Adipocyte (in vitro differentiated cells): ENCODE data around the gene COMMD10.

Experiments used
- DNase-seq: peaks from one replicate; pipeline ENCODE4 v3.0.0-alpha.2; 2015; ENCODE audit warnings: low read depth
- H3K27me3 ChIP-seq: replicated peaks from 2 replicates; pipeline ENCODE4 v1.7.0; 2013; ENCODE audit warnings: mild to moderate bottlenecking, low read length, moderate library complexity; ENCODE audit not compliant: control insufficient read depth, insufficient read depth
- H3K36me3 ChIP-seq: 2 replicates; pipeline ENCODE4 v1.7.0; 2013; ENCODE audit warnings: low read length, mild to moderate bottlenecking, moderate library complexity; ENCODE audit not compliant: control insufficient read depth, insufficient read depth, severe bottlenecking
- H3K4me1 ChIP-seq: 2 replicates; pipeline ENCODE4 v1.7.0; 2013; ENCODE audit warnings: mild to moderate bottlenecking, low read length, moderate library complexity; ENCODE audit not compliant: control insufficient read depth, insufficient read depth
- H3K4me3 ChIP-seq: 2 replicates; pipeline ENCODE4 v1.7.0; 2013; ENCODE audit warnings: mild to moderate bottlenecking, low read length, moderate library complexity
- H3K9ac ChIP-seq: 2 replicates; pipeline ENCODE4 v1.7.0; 2013; ENCODE audit warnings: mild to moderate bottlenecking, low read length, moderate library complexity
- H3K9me3 ChIP-seq: 2 replicates; pipeline ENCODE4 v1.7.0; 2013; ENCODE audit warnings: mild to moderate bottlenecking, low read length, moderate library complexity; ENCODE audit not compliant: control insufficient read depth

COMMD10 gene

DNA sequence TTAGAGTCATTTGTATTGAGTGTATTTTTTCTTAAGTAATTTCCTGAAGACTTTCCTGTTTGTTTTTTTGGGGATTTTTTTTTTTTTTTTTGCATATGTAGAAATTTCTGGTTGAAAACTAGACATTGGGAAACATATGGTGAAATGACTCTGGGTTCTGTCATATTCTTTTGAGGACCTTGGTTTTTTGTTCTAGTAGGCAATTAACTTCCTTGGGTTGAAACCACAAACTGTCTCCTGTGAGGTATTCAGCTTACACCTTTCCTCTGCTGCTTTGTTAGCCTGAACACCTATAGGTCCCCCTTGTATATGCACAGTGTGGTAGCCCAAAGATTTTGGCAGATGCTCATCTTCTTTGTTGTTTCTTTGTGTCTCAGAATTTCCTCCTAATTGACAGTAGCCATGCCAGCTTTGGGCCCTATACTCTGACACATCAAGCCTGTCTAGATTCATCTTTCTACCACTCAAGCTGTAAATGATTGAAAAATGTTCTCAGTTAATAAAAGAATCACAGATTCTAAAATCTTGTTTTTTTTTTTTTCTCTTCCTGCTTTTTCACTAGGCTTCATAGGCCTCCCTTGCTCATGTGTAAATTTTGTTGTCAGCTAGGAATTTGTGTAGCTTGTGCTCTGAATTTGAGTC is 140.6 kb downstream of the COMMD10 start:
- H3K9me3 ChIP-seq, result no peaks in the 10 kb centered on the region
- DNase-seq, result no peak
- no peaks in the 10 kb centered on the region for H3K4me1 ChIP-seq
- H3K9ac ChIP-seq, result no peak overlapping the region
- no peak overlapping the region for H3K4me3 ChIP-seq
- H3K27me3 ChIP-seq, result no peaks in the 10 kb centered on the region
- H3K36me3 ChIP-seq, result no peaks in the 10 kb centered on the region

GRCh38 chr5:116229131-116229689 is 144.4 kb downstream of the COMMD10 start:
- Histone ChIP-seq H3K9me3 (no peaks in the 10 kb centered on the region), H3K27me3 (no peaks in the 10 kb centered on the region), H3K4me3 (no peak overlapping the region), H3K4me1 (no peaks in the 10 kb centered on the region), H3K9ac (no peak overlapping the region), H3K36me3 (no peaks in the 10 kb centered on the region)
- no peak for DNase-seq

DNA sequence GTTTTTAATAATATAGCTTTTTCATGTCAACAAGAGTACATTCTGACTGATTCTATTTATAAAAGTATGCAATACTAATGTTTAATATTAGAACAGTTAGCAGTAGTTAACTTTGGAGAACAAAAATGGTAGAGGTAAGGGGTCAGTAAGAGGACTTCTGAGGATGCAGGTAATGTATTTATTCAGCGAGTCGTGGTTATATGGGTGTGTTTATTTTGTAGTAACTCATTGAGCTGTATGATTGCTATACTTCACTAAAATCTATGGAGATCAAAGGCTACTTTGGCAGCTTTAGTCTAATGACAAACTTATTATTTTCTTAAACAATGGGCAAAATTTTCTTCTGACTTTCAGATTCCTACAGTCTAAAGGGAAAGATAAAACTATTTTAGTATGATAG is 146.5 kb downstream of the COMMD10 start:
- Histone ChIP-seq H3K9ac (no peak overlapping the region), H3K27me3 (no peaks in the 10 kb centered on the region), H3K9me3 (no peaks in the 10 kb centered on the region), H3K4me1 (no peaks in the 10 kb centered on the region), H3K36me3 (no peaks in the 10 kb centered on the region), H3K4me3 (no peak overlapping the region)
- DNase-seq, result no peak

DNA sequence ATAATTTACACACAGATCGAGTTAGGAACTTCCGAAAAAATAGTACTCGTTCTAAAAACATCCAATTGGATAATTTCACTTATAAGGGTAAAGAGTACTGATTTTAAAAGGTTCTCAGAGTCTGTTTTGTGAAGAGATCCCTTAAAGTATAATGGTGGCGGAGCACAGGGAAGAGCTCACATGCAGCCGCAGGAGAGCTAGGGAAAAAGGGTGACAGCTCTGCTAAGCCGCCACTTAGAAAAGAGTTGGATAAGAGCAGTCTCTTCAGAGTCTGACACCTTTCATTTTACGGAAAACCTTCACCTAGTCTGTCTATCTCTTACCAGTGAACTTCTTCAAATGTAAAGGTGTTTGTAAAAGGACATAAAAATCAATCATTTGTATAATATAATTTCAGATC is 149.9 kb downstream of the COMMD10 start:
- Histone ChIP-seq H3K27me3 (no peaks in the 10 kb centered on the region), H3K4me1 (peaks cover 4% of the 10 kb centered on the region), H3K9me3 (no peaks in the 10 kb centered on the region), H3K4me3 (no peak overlapping the region), H3K9ac (no peak overlapping the region), H3K36me3 (no peaks in the 10 kb centered on the region)
- no peak for DNase-seq

DNA sequence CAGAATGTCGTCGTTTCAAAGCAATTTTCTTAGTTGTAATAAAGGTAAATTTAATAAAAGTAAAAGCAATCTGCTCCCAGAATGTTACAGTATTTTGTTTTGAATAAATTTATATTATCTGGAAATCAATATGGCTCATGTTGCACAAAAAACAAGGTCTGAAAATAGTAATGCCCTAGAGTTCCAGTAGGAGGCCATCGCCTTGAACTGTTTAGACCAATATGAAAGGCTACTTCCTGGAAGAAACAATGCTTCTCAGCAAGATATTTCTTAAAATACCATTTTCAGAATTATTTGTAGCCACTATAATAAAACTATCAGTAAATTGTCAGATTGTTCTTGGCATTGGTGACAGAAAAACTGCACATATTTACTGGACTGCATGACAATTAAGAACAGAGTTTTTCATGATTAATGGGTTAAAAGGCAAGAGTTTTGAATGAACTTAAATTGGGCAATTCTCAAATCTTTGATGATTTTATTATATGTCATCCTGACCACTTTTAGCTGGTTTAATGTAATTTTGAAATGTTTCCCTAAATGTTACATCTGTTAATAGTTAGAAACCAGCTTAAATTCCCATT is 153.2 kb downstream of the COMMD10 start:
- Histone ChIP-seq H3K4me1 (peaks cover 17% of the 10 kb centered on the region), H3K36me3 (no peaks in the 10 kb centered on the region), H3K9ac (no peak overlapping the region), H3K9me3 (no peaks in the 10 kb centered on the region), H3K4me3 (no peak overlapping the region), H3K27me3 (no peaks in the 10 kb centered on the region)
- DNase-seq, result peak; percentile 2

DNA sequence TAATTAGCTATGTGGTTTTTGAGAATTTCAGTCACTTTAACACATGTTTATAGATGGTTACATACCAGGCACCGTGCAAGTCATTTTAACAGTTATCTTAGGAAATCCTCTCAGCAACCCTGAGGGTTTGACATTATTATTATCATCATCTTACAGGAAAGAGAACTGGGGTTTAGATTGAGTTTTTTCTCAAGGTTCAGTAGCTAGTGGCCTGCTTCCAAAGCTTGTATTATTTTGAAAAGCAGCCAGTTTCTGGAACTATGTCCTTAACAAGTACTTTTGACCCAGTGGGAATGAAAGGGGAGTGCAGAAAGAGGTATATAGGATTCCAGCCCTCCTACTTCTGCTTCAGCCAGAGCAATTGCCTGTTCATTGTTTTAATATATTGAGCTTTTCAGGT is 157.5 kb downstream of the COMMD10 start:
- H3K9me3 ChIP-seq, result peaks cover 6% of the 10 kb centered on the region
- no peaks in the 10 kb centered on the region for H3K27me3 ChIP-seq
- peak overlapping the region; percentile 43 for H3K4me3 ChIP-seq
- no peaks in the 10 kb centered on the region for H3K36me3 ChIP-seq
- H3K4me1 ChIP-seq, result peaks cover 18% of the 10 kb centered on the region
- H3K9ac ChIP-seq, result no peak overlapping the region
- peak; percentile 38 for DNase-seq

DNA sequence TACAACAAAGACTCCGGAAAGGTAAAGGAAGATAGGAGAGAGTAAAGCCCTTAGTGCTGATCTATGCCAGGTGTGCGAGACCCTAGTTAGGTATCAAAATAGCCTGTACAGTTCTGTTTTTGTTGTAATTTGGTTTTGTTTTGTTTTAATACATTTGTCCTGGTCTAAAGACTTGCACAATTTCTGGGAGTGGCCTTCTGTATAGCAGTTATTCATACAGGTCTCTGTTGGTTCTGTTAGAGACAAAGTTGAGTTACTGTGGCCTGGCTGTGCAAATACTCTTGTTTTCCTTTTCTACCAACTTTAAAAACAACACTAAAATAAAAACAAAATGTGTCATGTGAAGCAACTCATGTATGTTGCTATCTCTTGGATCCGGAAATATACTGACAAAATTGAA is 163.6 kb downstream of the COMMD10 start:
- Histone ChIP-seq H3K4me3 (no peak overlapping the region), H3K9me3 (peaks cover 6% of the 10 kb centered on the region), H3K27me3 (no peaks in the 10 kb centered on the region), H3K4me1 (no peaks in the 10 kb centered on the region), H3K9ac (no peak overlapping the region), H3K36me3 (no peaks in the 10 kb centered on the region)
- DNase-seq, result peak; percentile 3

DNA sequence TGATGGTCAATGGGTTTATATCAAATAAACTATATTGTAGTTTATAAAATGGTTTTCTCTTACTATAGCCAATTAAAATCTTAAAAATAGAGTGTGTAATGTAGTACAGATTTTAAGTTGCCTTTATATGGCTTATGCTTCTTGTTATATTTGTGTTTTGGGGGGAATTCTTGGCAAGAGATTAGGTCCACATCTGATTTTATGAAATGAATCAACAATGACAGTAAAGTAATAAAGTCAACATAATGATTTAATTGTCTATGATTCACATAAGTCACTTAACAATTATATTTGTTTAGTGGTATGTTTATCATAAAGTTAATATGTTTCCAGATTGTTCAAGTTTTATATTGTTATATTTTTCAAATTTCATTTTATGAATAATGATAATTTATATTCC is 164.8 kb downstream of the COMMD10 start:
- H3K36me3 ChIP-seq, result no peaks in the 10 kb centered on the region
- H3K9ac ChIP-seq, result no peak overlapping the region
- H3K4me1 ChIP-seq, result no peaks in the 10 kb centered on the region
- H3K27me3 ChIP-seq, result no peaks in the 10 kb centered on the region
- DNase-seq, result no peak
- H3K4me3 ChIP-seq, result no peak overlapping the region
- peaks cover 6% of the 10 kb centered on the region for H3K9me3 ChIP-seq

DNA sequence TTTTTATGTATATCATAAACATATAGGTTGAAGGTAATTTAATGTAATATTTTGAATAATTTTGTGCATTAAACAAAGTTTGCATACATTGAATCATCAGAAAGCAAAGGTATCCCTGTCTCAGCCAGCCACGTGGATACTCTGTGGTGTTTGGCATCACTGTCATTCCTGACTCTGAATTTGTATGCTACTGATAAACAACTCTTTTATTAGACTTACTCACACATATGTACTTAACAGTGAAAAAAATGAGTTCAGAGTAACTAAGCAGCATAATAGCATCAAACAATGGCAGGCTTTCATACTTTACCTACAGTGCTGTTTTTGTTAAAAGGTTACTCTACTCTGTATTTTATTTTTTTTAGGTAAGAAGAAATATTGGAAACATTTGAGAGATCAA is 171.9 kb downstream of the COMMD10 start:
- H3K36me3 ChIP-seq, result no peaks in the 10 kb centered on the region

DNA sequence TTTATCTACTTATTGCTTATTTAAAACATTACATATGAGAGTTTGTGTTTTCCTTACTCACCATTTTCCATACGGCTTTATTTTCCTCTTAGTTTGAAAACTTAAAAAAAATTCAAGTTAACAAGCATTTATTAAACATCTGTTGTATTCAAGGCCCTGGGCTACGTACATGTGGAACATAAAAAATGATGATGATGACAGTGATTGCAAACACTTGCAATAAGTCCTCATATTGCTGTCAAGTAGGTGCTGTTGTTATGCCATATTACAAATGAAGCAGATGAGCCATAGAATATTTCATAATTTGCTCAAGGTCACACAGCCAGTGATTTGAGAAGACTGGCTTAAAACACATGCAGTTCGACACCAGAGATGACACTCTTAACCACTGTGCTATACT is 180.6 kb downstream of the COMMD10 start:
- H3K36me3 ChIP-seq, result no peaks in the 10 kb centered on the region
- H3K4me1 ChIP-seq, result peaks cover under 1% of the 10 kb centered on the region
- H3K27me3 ChIP-seq, result no peaks in the 10 kb centered on the region
- no peak for DNase-seq
- no peak overlapping the region for H3K9ac ChIP-seq
- H3K9me3 ChIP-seq, result no peaks in the 10 kb centered on the region
- no peak overlapping the region for H3K4me3 ChIP-seq

More for the DNA sequence above, 171.9 kb downstream of the COMMD10 start:
- no peaks in the 10 kb centered on the region for H3K9me3 ChIP-seq
- peaks cover 2% of the 10 kb centered on the region for H3K4me1 ChIP-seq
- no peak for DNase-seq
- no peak overlapping the region for H3K4me3 ChIP-seq
- H3K27me3 ChIP-seq, result no peaks in the 10 kb centered on the region
- H3K9ac ChIP-seq, result no peak overlapping the region

DNA sequence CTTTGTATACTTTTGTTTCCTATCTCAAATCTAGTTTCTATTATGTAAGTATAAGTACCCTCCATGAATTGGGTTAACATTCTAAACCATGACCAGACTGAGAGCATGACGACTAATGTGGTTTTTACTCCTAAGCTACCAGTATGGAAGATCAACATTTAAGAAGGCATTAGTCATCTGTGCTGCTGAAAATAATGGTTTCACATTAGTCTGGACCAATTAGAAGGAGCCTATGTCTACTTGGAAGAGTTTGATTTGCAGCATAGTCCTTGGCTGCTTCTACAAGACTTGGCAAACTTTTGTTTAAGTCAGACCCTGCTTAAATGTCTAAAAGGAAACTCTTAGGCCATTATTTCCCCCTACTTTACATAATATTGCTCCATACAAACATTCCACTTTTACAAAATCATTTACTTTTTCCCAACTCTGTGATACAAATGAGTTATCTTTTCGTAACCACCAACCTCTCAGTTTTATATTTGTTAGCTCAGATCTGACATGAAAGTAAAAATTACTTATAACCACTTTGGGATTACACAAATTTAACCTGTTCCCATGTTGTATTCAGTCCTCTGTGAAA is 186.7 kb downstream of the COMMD10 start:
- DNase-seq, result no peak
- peaks cover 22% of the 10 kb centered on the region for H3K4me1 ChIP-seq
- H3K36me3 ChIP-seq, result no peaks in the 10 kb centered on the region
- no peaks in the 10 kb centered on the region for H3K27me3 ChIP-seq
- H3K9me3 ChIP-seq, result peaks cover 3% of the 10 kb centered on the region
- no peak overlapping the region for H3K4me3 ChIP-seq
- no peak overlapping the region for H3K9ac ChIP-seq
